H9 (cell line): ENCODE data around the gene CCDC70. TPM values are rescaled to one million over a fixed set of nuclear protein-coding genes. Genes with fewer than 3 reads are reported as not detected.
A peak's percentile ranks its signal among the peaks of the same experiment; 100 is the strongest.

Experiments
- DNase-seq: peaks from one replicate; pipeline ENCODE4 v3.0.0-alpha.2; 2017
- H2AFZ ChIP-seq: one replicate; pipeline ENCODE4 v1.6.1; 2013; ENCODE audit warnings: mild to moderate bottlenecking, low read length, control low read depth, moderate library complexity
- H2AK5ac ChIP-seq: 2 replicates; pipeline ENCODE4 v1.6.1; 2013; ENCODE audit warnings: low read length, control low read depth, mixed read lengths; ENCODE audit not compliant: insufficient read length
- H2BK120ac ChIP-seq: one replicate; pipeline ENCODE4 v1.6.1; 2013; ENCODE audit warnings: low read depth, mild to moderate bottlenecking, low read length, control low read depth, inconsistent platforms; ENCODE audit not compliant: poor library complexity, severe bottlenecking
- H2BK12ac ChIP-seq: 2 replicates; pipeline ENCODE4 v1.6.1; 2013; ENCODE audit warnings: low read length, control low read depth, mixed read lengths, low read depth; ENCODE audit not compliant: insufficient read length
- H2BK15ac ChIP-seq: 2 replicates; pipeline ENCODE4 v1.6.1; 2013; ENCODE audit warnings: low read depth, low read length, control low read depth
- H2BK20ac ChIP-seq: one replicate; pipeline ENCODE4 v1.6.1; 2013; ENCODE audit warnings: low read depth, mild to moderate bottlenecking, low read length, control low read depth, inconsistent platforms; ENCODE audit not compliant: poor library complexity, severe bottlenecking
- H2BK5ac ChIP-seq: 2 replicates; pipeline ENCODE4 v1.6.1; 2013; ENCODE audit warnings: low read length, control low read depth, mixed read lengths; ENCODE audit not compliant: insufficient read length
- H3K14ac ChIP-seq: 2 replicates; pipeline ENCODE4 v1.6.1; 2013; ENCODE audit warnings: low read length, control low read depth; ENCODE audit not compliant: insufficient read depth
- H3K18ac ChIP-seq: 2 replicates; pipeline ENCODE4 v1.6.1; 2013; ENCODE audit warnings: low read depth, mild to moderate bottlenecking, mixed read lengths, low read length, control low read depth; ENCODE audit not compliant: insufficient read length
- H3K23ac ChIP-seq: 2 replicates; pipeline ENCODE4 v1.6.1; 2013; ENCODE audit warnings: low read length, control low read depth, mixed read lengths, low read depth; ENCODE audit not compliant: insufficient read length
- H3K23me2 ChIP-seq: 2 replicates; pipeline ENCODE4 v1.6.1; 2013; ENCODE audit warnings: low read depth, mild to moderate bottlenecking, mixed read lengths, low read length, control low read depth; ENCODE audit not compliant: insufficient read length, poor library complexity, severe bottlenecking
- H3K27ac ChIP-seq: 2 replicates; pipeline ENCODE4 v1.5.1; 2013; ENCODE audit warnings: low read length, control low read depth, mixed read lengths, low read depth; ENCODE audit not compliant: insufficient read length
- H3K27me3 ChIP-seq: 2 replicates; pipeline ENCODE4 v1.6.1; 2013; ENCODE audit warnings: low read length, control low read depth, inconsistent platforms; ENCODE audit not compliant: insufficient read depth
- H3K4ac ChIP-seq: 2 replicates; pipeline ENCODE4 v1.6.1; 2013; ENCODE audit warnings: low read depth, mild to moderate bottlenecking, control low read depth, inconsistent platforms, low read length, moderate library complexity
- H3K4me1 ChIP-seq: 2 replicates; pipeline ENCODE4 v1.6.1; 2013; ENCODE audit warnings: low read length, control low read depth, inconsistent platforms; ENCODE audit not compliant: insufficient read depth
- H3K4me2 ChIP-seq: 2 replicates; pipeline ENCODE4 v1.6.1; 2013; ENCODE audit warnings: low read length, control low read depth, mixed read lengths; ENCODE audit not compliant: insufficient read length, insufficient read depth
- H3K56ac ChIP-seq: 2 replicates; pipeline ENCODE4 v1.6.1; 2013; ENCODE audit warnings: low read depth, mild to moderate bottlenecking, mixed read lengths, low read length, control low read depth; ENCODE audit not compliant: insufficient read length
- H3K79me1 ChIP-seq: 2 replicates; pipeline ENCODE4 v1.6.1; 2013; ENCODE audit warnings: low read depth, mild to moderate bottlenecking, moderate library complexity, low read length, control low read depth, inconsistent platforms; ENCODE audit not compliant: insufficient read depth, poor library complexity, severe bottlenecking
- H3K79me2 ChIP-seq: 2 replicates; pipeline ENCODE4 v1.6.1; 2013; ENCODE audit warnings: low read length, control low read depth, inconsistent platforms; ENCODE audit not compliant: insufficient read depth
- H3K9ac ChIP-seq: 2 replicates; pipeline ENCODE4 v1.6.1; 2013; ENCODE audit warnings: low read length, control low read depth, mixed read lengths; ENCODE audit not compliant: insufficient read length; ENCODE audit errors: extremely low read depth
- H3K9me3 ChIP-seq: one replicate; pipeline ENCODE4 v1.6.1; 2013; ENCODE audit warnings: low read depth, low read length, inconsistent platforms; ENCODE audit not compliant: control insufficient read depth
- H3T11ph ChIP-seq: one replicate; pipeline ENCODE4 v1.6.1; 2013; ENCODE audit warnings: mild to moderate bottlenecking, low read length, control low read depth, inconsistent platforms
- H4K20me1 ChIP-seq: one replicate; pipeline ENCODE4 v1.6.1; 2013; ENCODE audit not compliant: control insufficient read depth, insufficient read length, insufficient read depth
- H4K5ac ChIP-seq: 2 replicates; pipeline ENCODE4 v1.6.1; 2013; ENCODE audit warnings: low read depth, mild to moderate bottlenecking, mixed read lengths, low read length, control low read depth; ENCODE audit not compliant: insufficient read length
- H4K8ac ChIP-seq: replicated peaks from 2 replicates; pipeline ENCODE4 v1.6.1; 2013; ENCODE audit warnings: low read length, control low read depth, mixed read lengths, low read depth; ENCODE audit not compliant: insufficient read length
- H4K91ac ChIP-seq: 2 replicates; pipeline ENCODE4 v1.6.1; 2013; ENCODE audit warnings: low read depth, mild to moderate bottlenecking, moderate library complexity, mixed read lengths, low read length, control low read depth; ENCODE audit not compliant: insufficient read length
- H3K27ac Mint-ChIP-seq, 3 experiments: 2 replicates in 2 of 3; 3 replicates in 1 of 3; pipeline ENCODE4 v1.8.0; 2020 to 2021; ENCODE audit warnings: mixed read lengths in 3 of 3, mild to moderate bottlenecking in 1 of 3, moderate library complexity in 1 of 3
- H3K27me3 Mint-ChIP-seq: 2 replicates; pipeline ENCODE4 v1.8.0; 2021; ENCODE audit warnings: low read depth, mild to moderate bottlenecking, moderate library complexity, mixed read lengths
- H3K36me3 Mint-ChIP-seq, 3 experiments: 2 replicates in 2 of 3; 3 replicates in 1 of 3; pipeline ENCODE4 v1.8.0; 2020 to 2021; ENCODE audit warnings: low read depth in 3 of 3, mixed read lengths in 3 of 3; ENCODE audit not compliant: insufficient read depth in 1 of 3
- H3K4me1 Mint-ChIP-seq, 2 experiments: 2 replicates each; pipeline ENCODE4 v1.8.0; 2020; ENCODE audit warnings: mixed read lengths in 2 of 2
- H3K4me3 Mint-ChIP-seq, 2 experiments: 2 replicates in 1 of 2; 3 replicates in 1 of 2; pipeline ENCODE4 v1.8.0; 2020 to 2021; ENCODE audit warnings: mild to moderate bottlenecking in 2 of 2, mixed read lengths in 2 of 2, moderate library complexity in 1 of 2
- H3K9me3 Mint-ChIP-seq, 2 experiments: 2 replicates in 1 of 2; 3 replicates in 1 of 2; pipeline ENCODE4 v1.8.0; 2020; ENCODE audit warnings: mild to moderate bottlenecking in 2 of 2, mixed read lengths in 2 of 2, moderate library complexity in 1 of 2
- WGBS: extraction: QIAGEN DNeasy Blood & Tissue Kit; methylation state at CpG from one replicate; pipeline ENCODE4 v1.1.7; 2013; ENCODE audit warnings: missing lambda C conversion rate, low lambda C conversion rate, mixed read lengths; ENCODE audit not compliant: insufficient read length; ENCODE audit errors: extremely low coverage; 5-methylcytosine and 5-hydroxymethylcytosine counted together
- total RNA-seq: library from RNA; stranded (reverse); gene quantifications from 2 replicates; pipeline ENCODE4 v1.2.1, GENCODE V29; 2021
- TF ChIP-seq, protein P1 (sequence below): fragments of 200-600 bp; sonication (generic); conservative IDR thresholded peaks from 3 replicates; pipeline ENCODE4 v1.8.0; 2021; ENCODE audit warnings: antibody characterized with exemption, mild to moderate bottlenecking

CCDC70 gene
- total RNA-seq, 1 experiment from 2014 or later = not detected

DNA sequence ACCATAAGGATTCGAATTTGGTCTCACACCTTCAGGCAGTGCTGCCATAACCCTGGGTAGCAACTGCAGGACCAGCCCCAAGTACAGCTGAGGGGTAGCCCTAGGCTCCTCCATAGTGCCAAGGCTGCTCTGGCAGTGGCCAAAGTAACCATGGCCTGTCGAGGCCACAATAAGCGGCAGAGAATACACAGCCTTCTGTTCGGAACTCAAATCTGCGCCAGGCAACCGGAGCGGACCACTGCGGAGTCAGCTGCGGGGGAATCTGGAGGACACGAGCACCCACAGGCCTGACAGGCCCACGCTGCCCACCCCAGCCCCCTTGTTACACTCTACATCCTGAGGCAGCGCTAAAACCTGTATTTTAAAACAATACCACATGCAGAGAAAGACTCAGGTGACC lies 48.7 kb downstream of the CCDC70 start:
- Histone ChIP-seq H3K23me2 (no peaks in the 10 kb centered on the region), H3K4me1 (no peaks in the 10 kb centered on the region), H2BK12ac (no peak overlapping the region), H3K27me3 (no peaks in the 10 kb centered on the region), H4K5ac (no peak overlapping the region), H3K9ac (no peak overlapping the region), H3K79me2 (no peaks in the 10 kb centered on the region), H3T11ph (no peak overlapping the region), H2BK20ac (no peak overlapping the region), H2AK5ac (no peak overlapping the region), H3K79me1 (no peaks in the 10 kb centered on the region), H4K91ac (no peak overlapping the region), H3K27ac (no peak overlapping the region), H4K8ac (no peak overlapping the region), H2BK120ac (no peak overlapping the region), H3K14ac (no peak overlapping the region), H3K23ac (no peak overlapping the region), H2BK5ac (no peak overlapping the region), H3K4me2 (no peak overlapping the region), H4K20me1 (no peaks in the 10 kb centered on the region), H3K9me3 (no peaks in the 10 kb centered on the region), H3K4ac (no peak overlapping the region), H2AFZ (no peak overlapping the region), H2BK15ac (no peak overlapping the region), H3K18ac (no peak overlapping the region), H3K56ac (no peak overlapping the region)
- Mint-ChIP-seq H3K9me3 (no peaks in the 10 kb centered on the region), H3K4me3 (no peak overlapping the region), H3K36me3 (no peaks in the 10 kb centered on the region), H3K4me1 (peaks cover 19 to 20% of the 10 kb centered on the region in 2 experiments), H3K27ac (no peak overlapping the region), H3K27me3 (peaks cover 4% of the 10 kb centered on the region)
- WGBS = no CpG with 5 or more reads among the region's 12 CpGs
- DNase-seq = peak; percentile 22
- TF ChIP-seq, protein P1, sequence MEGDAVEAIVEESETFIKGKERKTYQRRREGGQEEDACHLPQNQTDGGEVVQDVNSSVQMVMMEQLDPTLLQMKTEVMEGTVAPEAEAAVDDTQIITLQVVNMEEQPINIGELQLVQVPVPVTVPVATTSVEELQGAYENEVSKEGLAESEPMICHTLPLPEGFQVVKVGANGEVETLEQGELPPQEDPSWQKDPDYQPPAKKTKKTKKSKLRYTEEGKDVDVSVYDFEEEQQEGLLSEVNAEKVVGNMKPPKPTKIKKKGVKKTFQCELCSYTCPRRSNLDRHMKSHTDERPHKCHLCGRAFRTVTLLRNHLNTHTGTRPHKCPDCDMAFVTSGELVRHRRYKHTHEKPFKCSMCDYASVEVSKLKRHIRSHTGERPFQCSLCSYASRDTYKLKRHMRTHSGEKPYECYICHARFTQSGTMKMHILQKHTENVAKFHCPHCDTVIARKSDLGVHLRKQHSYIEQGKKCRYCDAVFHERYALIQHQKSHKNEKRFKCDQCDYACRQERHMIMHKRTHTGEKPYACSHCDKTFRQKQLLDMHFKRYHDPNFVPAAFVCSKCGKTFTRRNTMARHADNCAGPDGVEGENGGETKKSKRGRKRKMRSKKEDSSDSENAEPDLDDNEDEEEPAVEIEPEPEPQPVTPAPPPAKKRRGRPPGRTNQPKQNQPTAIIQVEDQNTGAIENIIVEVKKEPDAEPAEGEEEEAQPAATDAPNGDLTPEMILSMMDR = no peak
